Peyer's patch (tissue), 4 donors: ENCODE data around the gene PGLYRP4.

Experiments used
- CTCF ChIP-seq, 6 experiments: fragments of 450-650 bp in 4 of 6; fragments of 200-600 bp in 2 of 6; sonication (generic) in 1 of 6; IDR thresholded peaks; one replicate each; pipeline ENCODE4 v1.5.1; 2017 to 2019; ENCODE audit warnings: antibody characterized with exemption in 6 of 6, mild to moderate bottlenecking in 3 of 6, moderate library complexity in 1 of 6
- POLR2A ChIP-seq, 2 donors: fragments of 450-650 bp; IDR thresholded peaks; one replicate each; pipeline ENCODE4 v1.5.1; 2017; ENCODE audit warnings: antibody characterized with exemption in 2 of 2, mild to moderate bottlenecking in 2 of 2, moderate library complexity in 2 of 2

- no peak for TF ChIP-seq CTCF (IDR thresholded peaks at IDR 0.05)
- no peak for TF ChIP-seq POLR2A (IDR thresholded peaks at IDR 0.05)
Measured at GRCh38 chr1:153305682-153306081, 43.0 kb downstream of the PGLYRP4 start.
